ENCODE measurements around the gene PCMT1. TPM values are rescaled to one million over a fixed set of nuclear protein-coding genes. Genes with fewer than 3 reads are reported as not detected.

The PCMT1 gene
- total RNA-seq, 1 donor from 2014 or later = 101 TPM

DNA sequence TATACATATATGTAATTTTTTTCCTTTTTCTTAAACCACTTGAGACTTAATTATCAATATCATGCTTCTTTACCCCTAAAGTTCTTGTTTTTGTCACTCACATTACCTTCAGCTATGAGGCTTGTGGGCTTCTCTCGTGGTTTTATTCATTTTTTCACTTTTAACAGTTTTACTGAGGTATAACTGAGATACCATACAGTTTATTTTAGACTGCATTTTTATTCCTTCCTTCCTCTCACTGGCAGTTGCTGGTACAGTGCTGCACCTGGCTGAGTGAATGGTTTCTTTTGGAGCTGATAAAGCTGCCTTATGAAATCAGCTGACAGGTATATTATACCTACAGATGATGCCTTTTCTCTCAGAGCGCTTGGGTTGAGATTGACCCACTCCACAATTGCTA lies 60.3 kb downstream of the PCMT1 start:
- Mint-ChIP-seq H3K4me1 (peaks cover 14% of the 10 kb centered on the region), H3K9me3 (no peaks in the 10 kb centered on the region), H3K27ac (no peak overlapping the region), H3K4me3 (no peak overlapping the region), H3K36me3 (ENCODE audit: low read depth) (peaks cover 27% of the 10 kb centered on the region), H3K27me3 (no peaks in the 10 kb centered on the region)
- no peak for DNase-seq
- intact Hi-C loops (cut with micrococcal nuclease) = no loop called here

DNA sequence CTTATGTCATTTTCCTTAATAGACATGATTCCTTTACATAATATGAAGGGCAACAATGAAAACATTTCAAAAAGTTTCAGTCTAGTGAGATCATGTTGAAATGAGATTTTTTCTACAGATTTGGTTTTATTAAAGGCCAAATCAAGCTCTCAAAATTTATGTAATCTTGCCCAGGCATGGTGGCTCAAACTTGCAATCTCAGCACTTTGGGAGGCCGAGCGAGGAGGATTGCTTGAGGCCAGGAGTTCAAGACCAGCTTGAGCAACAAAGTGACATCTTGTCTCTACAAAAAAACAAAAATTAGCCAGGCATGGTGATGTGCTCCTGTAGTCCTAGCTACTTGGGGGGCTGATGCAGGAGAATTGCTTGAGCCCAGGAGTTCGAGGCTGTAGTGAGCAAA lies 63.8 kb downstream of the PCMT1 start:
- peaks cover 22% of the 10 kb centered on the region for H3K36me3 Mint-ChIP-seq (ENCODE audit: low read depth)
- peaks cover 5% of the 10 kb centered on the region for H3K4me1 Mint-ChIP-seq
- no peak overlapping the region for H3K27ac Mint-ChIP-seq
- no peaks in the 10 kb centered on the region for H3K27me3 Mint-ChIP-seq
- no peak overlapping the region for H3K4me3 Mint-ChIP-seq
- intact Hi-C loops (cut with micrococcal nuclease) = no loop called here
- no peaks in the 10 kb centered on the region for H3K9me3 Mint-ChIP-seq
- DNase-seq = no peak

DNA sequence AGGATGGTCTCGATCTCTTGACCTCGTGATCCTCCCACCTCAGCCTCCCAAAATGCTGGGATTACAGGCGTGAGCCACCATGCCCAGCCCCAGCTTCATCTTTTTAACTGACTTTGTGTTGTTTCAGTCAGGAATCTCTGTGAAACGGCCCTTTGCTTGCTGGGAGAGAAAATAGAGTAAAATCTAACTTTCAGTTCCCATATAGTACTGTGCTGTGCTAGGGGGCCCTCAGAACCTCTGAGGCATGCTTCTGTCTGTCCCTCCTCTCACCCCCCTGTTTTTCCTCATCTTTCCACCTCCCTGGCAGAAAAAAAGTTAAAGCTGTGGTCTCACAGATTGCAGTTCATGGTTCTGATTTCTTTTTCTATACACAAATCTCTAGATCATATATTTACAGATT lies 66.2 kb downstream of the PCMT1 start:
- Mint-ChIP-seq H3K4me3 (no peak overlapping the region), H3K36me3 (ENCODE audit: low read depth) (peaks cover 15% of the 10 kb centered on the region), H3K27me3 (no peaks in the 10 kb centered on the region), H3K4me1 (peaks cover 2% of the 10 kb centered on the region), H3K9me3 (no peaks in the 10 kb centered on the region), H3K27ac (no peak overlapping the region)
- no peak for DNase-seq
- intact Hi-C loops (cut with micrococcal nuclease) = no loop called here

DNA sequence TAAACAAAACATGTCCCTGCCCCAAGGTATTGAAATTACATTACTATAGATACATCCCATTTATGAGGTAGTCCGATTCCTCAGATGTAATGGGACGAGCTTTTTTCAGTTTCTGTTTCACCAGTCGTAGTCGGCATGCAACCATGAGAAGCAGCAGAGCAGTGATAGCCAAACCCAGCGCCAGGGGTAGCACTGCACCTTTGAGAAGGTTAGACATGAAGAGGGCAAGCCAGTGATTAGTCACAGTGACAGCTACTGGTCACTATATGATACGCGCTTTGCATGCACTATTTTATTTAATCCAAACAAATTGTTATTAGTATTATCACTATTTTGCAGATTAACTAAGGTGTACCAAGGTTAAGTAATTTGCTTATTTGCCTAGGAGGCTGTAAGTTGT lies 71.0 kb downstream of the PCMT1 start:
- H3K4me3 Mint-ChIP-seq = no peak overlapping the region
- no peak for DNase-seq
- intact Hi-C loops (cut with micrococcal nuclease) = no loop called here
- H3K9me3 Mint-ChIP-seq = no peaks in the 10 kb centered on the region
- H3K27me3 Mint-ChIP-seq = peaks cover 12% of the 10 kb centered on the region
- H3K27ac Mint-ChIP-seq = no peak overlapping the region
- no peaks in the 10 kb centered on the region for H3K36me3 Mint-ChIP-seq (ENCODE audit: low read depth)
- no peaks in the 10 kb centered on the region for H3K4me1 Mint-ChIP-seq

DNA sequence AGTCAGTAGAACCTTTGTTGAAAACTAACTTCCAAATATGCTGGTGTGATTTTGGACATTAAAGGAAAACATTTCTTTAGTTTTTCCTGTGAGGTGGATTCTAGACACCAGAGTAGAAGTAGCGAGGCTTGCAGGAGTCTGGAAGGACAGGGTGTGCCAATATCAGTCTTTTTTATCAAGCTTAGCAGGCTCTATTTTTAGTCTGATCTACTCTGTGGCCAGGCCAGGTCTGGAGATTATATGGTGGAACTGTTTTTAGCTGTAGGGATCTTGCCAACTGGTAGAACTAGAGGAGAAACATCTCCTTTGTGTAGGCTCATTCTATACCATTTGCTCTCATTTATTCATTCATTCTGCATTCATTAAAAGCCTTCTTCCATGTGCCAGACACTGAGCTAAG lies 72.0 kb downstream of the PCMT1 start:
- Mint-ChIP-seq H3K36me3 (ENCODE audit: low read depth) (no peaks in the 10 kb centered on the region), H3K4me1 (no peaks in the 10 kb centered on the region), H3K9me3 (no peaks in the 10 kb centered on the region), H3K27ac (no peak overlapping the region), H3K27me3 (peaks cover 12% of the 10 kb centered on the region), H3K4me3 (no peak overlapping the region)
- DNase-seq = no peak
- intact Hi-C loops (cut with micrococcal nuclease) = no loop called here

DNA sequence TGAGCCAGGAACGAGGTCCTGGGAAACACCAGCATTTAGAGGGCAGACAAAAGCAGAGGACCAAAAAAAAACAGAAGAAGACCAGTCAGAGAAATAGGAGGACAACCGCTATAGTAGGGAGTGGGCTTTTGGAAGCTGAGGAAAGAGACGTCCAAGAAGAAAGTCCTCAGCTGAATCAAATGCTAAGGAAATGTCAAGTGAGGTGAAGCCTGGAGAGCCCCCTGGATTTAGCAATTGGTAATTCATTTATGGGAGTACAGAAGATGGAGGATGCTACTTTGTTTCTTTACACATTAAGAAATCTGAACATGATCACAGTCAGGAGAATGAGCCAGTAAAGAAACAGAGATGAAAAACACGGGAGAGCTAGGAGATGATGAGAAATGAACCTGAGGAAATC lies 73.5 kb downstream of the PCMT1 start:
- intact Hi-C loops (cut with micrococcal nuclease) = no loop called here
- Mint-ChIP-seq H3K9me3 (no peaks in the 10 kb centered on the region), H3K4me1 (no peaks in the 10 kb centered on the region), H3K27ac (peak overlapping the region; percentile 3), H3K27me3 (peaks cover 14% of the 10 kb centered on the region), H3K36me3 (ENCODE audit: low read depth) (no peaks in the 10 kb centered on the region), H3K4me3 (no peak overlapping the region)
- DNase-seq = no peak

DNA sequence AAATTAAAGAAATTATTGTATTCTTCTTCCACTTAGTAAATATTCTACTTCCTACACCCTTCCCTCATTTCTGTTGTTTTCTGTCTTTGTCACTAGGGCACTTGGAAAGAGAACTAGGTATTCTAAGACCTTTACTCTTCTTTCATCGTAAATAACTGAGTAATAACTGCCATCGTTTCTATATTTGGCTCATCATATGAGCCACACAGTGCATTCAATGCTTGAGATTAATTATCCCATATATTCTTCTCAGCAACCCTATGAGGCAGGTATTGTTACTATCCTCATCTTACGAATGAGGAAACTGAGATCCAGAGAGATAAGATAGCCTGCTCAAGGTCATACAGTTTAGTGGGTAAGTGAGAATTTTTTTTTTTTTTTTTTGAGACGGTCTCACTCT lies 75.8 kb downstream of the PCMT1 start:
- Mint-ChIP-seq H3K4me1 (no peaks in the 10 kb centered on the region), H3K4me3 (no peak overlapping the region), H3K9me3 (no peaks in the 10 kb centered on the region), H3K27me3 (peaks cover 14% of the 10 kb centered on the region), H3K36me3 (ENCODE audit: low read depth) (no peaks in the 10 kb centered on the region), H3K27ac (no peak overlapping the region)
- no peak for DNase-seq
- intact Hi-C loops (cut with micrococcal nuclease) = no loop called here

DNA sequence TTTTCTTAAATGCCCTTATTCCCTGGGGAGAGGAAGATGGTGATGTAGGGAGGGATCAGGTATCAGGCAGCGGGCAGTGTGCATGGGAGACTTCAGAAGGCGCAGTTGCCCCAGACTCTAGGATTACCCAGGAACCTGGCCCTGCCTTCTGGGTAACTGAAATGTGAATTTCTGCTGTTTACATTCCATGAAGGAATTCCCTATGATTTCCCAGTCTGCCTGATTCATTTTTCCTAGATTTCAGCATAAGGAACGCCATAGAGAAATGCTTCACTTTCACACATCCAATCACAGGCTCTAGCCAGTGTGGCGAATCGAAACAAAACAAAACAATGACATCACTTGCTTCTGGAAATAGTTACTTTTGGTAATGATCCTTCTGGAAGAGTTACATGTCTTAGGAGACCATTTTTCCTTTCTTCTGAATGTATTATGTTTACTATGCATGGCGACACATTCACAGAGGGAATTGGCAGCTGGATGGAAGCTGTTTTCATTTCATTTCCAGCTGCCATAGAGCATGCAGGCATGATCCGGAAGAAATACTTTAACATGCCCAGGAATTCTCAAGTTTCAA lies 81.3 kb downstream of the PCMT1 start:
- no peak for DNase-seq
- H3K27ac Mint-ChIP-seq = no peak overlapping the region
- intact Hi-C loops (cut with micrococcal nuclease) = loop anchor here (10.0 kb wide), 1 partner anchor 106 kb away; no protein-coding TSS in a partner anchor
- H3K4me1 Mint-ChIP-seq = peaks cover 2% of the 10 kb centered on the region
- no peaks in the 10 kb centered on the region for H3K36me3 Mint-ChIP-seq (ENCODE audit: low read depth)
- no peaks in the 10 kb centered on the region for H3K9me3 Mint-ChIP-seq
- peaks cover 3% of the 10 kb centered on the region for H3K27me3 Mint-ChIP-seq
- no peak overlapping the region for H3K4me3 Mint-ChIP-seq

DNA sequence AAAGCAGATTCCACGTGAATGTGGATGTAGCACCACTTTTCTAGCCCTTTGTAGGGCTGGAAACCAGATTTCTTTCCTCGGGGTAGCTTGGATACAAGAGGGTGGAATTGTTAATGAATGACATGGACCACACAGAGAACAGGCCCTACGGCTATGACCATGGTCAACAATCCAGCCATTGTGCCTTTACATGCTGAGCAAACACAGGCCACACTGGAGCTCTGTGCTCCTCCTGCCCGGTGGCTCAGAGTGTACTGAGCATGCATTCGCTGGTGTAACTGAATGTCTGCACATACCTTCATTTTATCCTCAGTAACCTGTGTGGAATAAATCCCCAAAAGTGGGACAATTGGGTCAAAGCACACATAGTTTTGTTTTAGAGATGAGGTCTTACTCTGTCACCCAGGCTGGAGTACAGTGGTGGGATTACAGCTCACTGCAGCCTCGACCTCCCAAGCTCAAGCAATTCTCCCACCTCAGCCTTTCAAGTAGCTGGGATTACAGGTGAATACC lies 81.8 kb downstream of the PCMT1 start:
- H3K4me3 Mint-ChIP-seq = no peak overlapping the region
- no peaks in the 10 kb centered on the region for H3K36me3 Mint-ChIP-seq (ENCODE audit: low read depth)
- no peak for DNase-seq
- intact Hi-C loops (cut with micrococcal nuclease) = loop anchor here (10.0 kb wide), 1 partner anchor 107 kb away; no protein-coding TSS in a partner anchor
- no peak overlapping the region for H3K27ac Mint-ChIP-seq
- peaks cover 2% of the 10 kb centered on the region for H3K4me1 Mint-ChIP-seq
- no peaks in the 10 kb centered on the region for H3K9me3 Mint-ChIP-seq
- peaks cover 7% of the 10 kb centered on the region for H3K27me3 Mint-ChIP-seq

DNA sequence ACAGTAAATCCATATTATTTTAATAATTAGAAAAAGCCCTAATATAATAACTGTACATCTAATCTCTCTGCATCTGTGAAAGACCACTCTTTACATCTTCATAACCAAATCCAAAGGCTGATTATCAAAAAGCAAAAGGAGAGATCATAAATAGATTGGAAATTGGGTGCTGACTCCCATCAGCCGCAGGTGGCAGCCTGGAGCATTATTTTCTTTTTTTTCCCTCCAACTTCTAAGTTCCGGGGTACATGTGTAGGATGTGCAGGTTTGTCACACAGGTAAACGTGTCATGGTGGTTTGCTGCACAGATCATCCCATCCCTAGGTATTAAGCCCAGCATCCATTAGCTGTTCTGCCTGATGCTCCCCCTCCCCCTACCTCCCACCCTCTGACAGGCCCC lies 84.1 kb downstream of the PCMT1 start:
- intact Hi-C loops (cut with micrococcal nuclease) = loop anchor here (1.0 to 10.0 kb wide), 4 partner anchors 32 to 184 kb away; no protein-coding TSS in a partner anchor
- H3K36me3 Mint-ChIP-seq (ENCODE audit: low read depth) = no peaks in the 10 kb centered on the region
- H3K4me1 Mint-ChIP-seq = peaks cover 2% of the 10 kb centered on the region
- H3K27ac Mint-ChIP-seq = no peak overlapping the region
- DNase-seq = no peak
- H3K9me3 Mint-ChIP-seq = no peaks in the 10 kb centered on the region
- no peak overlapping the region for H3K4me3 Mint-ChIP-seq
- peaks cover 6% of the 10 kb centered on the region for H3K27me3 Mint-ChIP-seq

DNA sequence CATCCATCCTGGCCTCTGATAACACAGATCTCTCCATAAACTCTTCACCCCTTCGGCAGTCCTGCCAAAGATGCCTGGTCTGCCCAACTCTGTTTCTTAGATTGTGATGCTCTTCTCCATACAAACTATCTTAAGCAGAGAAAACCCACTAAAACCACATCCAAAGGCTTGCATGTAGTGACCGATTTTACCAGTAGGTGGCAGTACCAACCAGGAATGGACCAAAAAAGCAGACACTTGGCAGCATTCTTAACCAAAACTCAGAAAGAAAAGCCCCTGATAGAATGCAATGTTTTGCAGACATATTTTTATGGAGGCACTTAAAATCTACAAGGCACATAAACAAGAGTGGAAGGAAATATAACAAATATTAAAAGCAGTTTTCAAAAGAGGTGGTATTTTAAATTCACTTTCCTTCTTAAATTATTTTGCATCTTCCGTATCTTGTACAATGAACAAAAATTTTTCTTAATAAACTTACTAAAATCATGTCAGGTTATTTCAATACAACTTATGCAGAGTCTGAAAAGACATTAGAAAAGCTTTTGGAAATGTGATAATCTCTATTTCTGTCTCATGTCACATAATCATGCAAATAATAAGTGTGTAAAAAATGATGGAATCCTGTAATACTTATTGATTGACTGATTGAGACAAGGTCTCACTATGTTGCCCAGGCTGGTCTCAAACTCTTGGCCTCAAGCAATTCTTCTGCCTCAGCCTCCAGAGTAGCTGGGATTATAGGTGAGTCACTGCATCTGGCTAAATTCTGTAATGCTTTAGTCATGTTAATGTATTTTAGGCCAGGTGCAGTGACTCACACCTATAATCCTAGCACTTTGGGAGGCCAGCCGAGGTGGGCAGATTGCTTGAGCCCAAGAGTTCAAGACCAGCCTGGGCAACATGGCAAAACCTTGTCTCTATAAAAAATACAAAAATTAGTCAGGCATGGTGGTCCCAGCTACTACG lies 85.3 kb downstream of the PCMT1 start:
- peaks cover 9% of the 10 kb centered on the region for H3K27me3 Mint-ChIP-seq
- peak; percentile 94 for DNase-seq

DNA sequence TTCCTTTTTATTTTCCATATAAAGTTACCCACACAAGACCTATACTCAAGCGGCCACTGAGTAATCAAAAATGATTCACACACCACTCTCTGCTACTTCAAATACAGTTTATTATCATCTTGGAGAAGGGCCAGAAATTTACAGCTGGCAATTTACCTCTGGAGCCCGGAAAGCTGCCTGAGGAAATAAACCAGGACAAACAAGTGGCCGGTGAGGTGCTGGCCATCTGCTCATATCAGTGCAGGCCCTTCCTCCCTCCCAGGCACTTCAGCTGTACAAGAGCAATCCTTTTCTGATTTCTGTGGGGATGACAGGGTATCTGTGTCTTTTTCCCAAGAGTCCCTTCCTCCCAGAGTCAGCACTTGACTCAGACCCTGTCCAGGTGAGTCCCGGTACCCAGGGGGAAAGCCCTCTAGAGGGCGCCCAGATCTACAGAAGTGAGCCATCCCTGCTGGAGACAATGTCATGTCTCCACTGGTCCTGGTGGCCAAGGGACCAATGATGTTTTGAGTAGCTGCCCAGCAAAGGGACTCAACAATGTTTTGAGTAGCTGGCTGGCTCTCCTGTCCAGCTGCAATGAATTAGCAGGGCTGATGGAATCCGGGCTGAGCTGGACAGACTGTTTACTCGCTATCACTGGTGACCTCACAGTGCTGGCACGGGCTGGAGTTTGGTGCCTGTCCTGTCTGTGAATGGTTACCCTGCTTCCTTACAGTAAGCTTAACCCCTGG lies 91.0 kb downstream of the PCMT1 start:
- H3K36me3 Mint-ChIP-seq (ENCODE audit: low read depth) = no peaks in the 10 kb centered on the region
- H3K27me3 Mint-ChIP-seq = peaks cover 18% of the 10 kb centered on the region
- H3K4me3 Mint-ChIP-seq = no peak overlapping the region
- no peak overlapping the region for H3K27ac Mint-ChIP-seq
- H3K4me1 Mint-ChIP-seq = no peaks in the 10 kb centered on the region
- DNase-seq = peak; percentile 88
- H3K9me3 Mint-ChIP-seq = no peaks in the 10 kb centered on the region
- intact Hi-C loops (cut with micrococcal nuclease) = loop anchor here (1.0 kb wide), 1 partner anchor 25 kb away; no protein-coding TSS in a partner anchor

More for the DNA sequence above, 85.3 kb downstream of the PCMT1 start:
- H3K27ac Mint-ChIP-seq = no peak overlapping the region
- intact Hi-C loops (cut with micrococcal nuclease) = loop anchor here (1.0 to 10.0 kb wide), 4 partner anchors 31 to 183 kb away; no protein-coding TSS in a partner anchor
- H3K4me1 Mint-ChIP-seq = peaks cover 2% of the 10 kb centered on the region
- H3K9me3 Mint-ChIP-seq = no peaks in the 10 kb centered on the region
- H3K4me3 Mint-ChIP-seq = no peak overlapping the region
- H3K36me3 Mint-ChIP-seq (ENCODE audit: low read depth) = no peaks in the 10 kb centered on the region

DNA sequence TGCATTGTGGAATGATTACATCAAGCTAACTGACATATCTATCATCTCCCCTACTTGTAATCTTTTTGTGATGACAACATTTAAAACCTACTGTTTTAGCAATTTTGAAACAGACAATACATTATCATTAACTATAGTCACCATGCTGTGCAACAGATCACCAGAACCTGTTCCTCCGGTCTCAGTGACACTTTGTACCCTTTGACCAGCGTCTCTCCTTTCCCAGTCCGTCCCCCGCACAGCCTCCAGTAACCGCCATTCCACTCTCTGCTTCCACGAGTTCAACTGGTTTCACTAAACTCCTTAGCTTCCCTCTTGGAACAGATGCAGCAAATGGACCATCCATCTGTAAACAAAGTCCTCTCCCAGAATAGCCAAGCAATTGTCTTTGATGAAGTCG lies 92.8 kb downstream of the PCMT1 start:
- H3K4me1 Mint-ChIP-seq = no peaks in the 10 kb centered on the region
- H3K4me3 Mint-ChIP-seq = no peak overlapping the region
- H3K36me3 Mint-ChIP-seq (ENCODE audit: low read depth) = no peaks in the 10 kb centered on the region
- DNase-seq = no peak
- intact Hi-C loops (cut with micrococcal nuclease) = no loop called here
- H3K9me3 Mint-ChIP-seq = no peaks in the 10 kb centered on the region
- no peak overlapping the region for H3K27ac Mint-ChIP-seq
- H3K27me3 Mint-ChIP-seq = peaks cover 16% of the 10 kb centered on the region

All from activated CD4-positive, alpha-beta T cell treated with anti-CD3 and anti-CD28 coated beads, Interleukin-2, amount 10 ng/mL, durations not matched to agents 24 days and 14 days (primary cell).